GM12878 (cell line): Measurements from ENCODE around the gene OR6X1. TPM values are rescaled to one million over a fixed set of nuclear protein-coding genes. Genes with fewer than 3 reads are reported as not detected.

ENCODE experiments used
- ATF7 ChIP-seq: fragments of 450-650 bp; IDR thresholded peaks from 2 replicates; pipeline ENCODE4 v1.6.1; 2016; ENCODE audit warnings: low read depth, mild to moderate bottlenecking
- CHD2 ChIP-seq: IDR thresholded peaks from 2 replicates; pipeline ENCODE4 v1.6.1; 2011; ENCODE audit warnings: low read depth, low read length, improper control_type of control experiment, borderline replicate concordance
- CREB1 ChIP-seq: IDR thresholded peaks from 2 replicates; pipeline ENCODE4 v1.6.1; 2012; ENCODE audit warnings: low read depth, mild to moderate bottlenecking, inconsistent platforms
- EGR1 ChIP-seq, 2 experiments: IDR thresholded peaks; 1 replicate in 1 of 2; 2 replicates in 1 of 2; pipeline ENCODE4 v1.6.1; 2011 to 2012; ENCODE audit warnings: low read depth in 2 of 2, low read length in 2 of 2, borderline replicate concordance in 1 of 2, mild to moderate bottlenecking in 1 of 2, moderate library complexity in 1 of 2
- ELK1 ChIP-seq: IDR thresholded peaks from 2 replicates; pipeline ENCODE4 v1.6.1; 2012; ENCODE audit warnings: low read depth, low read length, improper control_type of control experiment
- EZH2 ChIP-seq: IDR thresholded peaks from 2 replicates; pipeline ENCODE4 v1.6.1; 2012; ENCODE audit warnings: low read depth, mild to moderate bottlenecking, control low read depth, inconsistent platforms, low read length, borderline replicate concordance; ENCODE audit not compliant: control insufficient read depth
- GABPA ChIP-seq: IDR thresholded peaks from 2 replicates; pipeline ENCODE4 v1.6.1; 2014; ENCODE audit warnings: antibody characterized with exemption, low read depth, mild to moderate bottlenecking, inconsistent platforms
- HDAC6 ChIP-seq: fragments of 200-600 bp; sonication (generic); IDR thresholded peaks from one replicate; pipeline ENCODE4 v1.8.0; 2017; ENCODE audit warnings: antibody characterized with exemption; ENCODE audit not compliant: unreplicated experiment
- JUNB ChIP-seq: IDR thresholded peaks from 2 replicates; pipeline ENCODE4 v1.6.1; 2016; ENCODE audit warnings: antibody characterized with exemption, mild to moderate bottlenecking
- MEF2A ChIP-seq: IDR thresholded peaks from 2 replicates; pipeline ENCODE4 v1.6.1; 2011; ENCODE audit warnings: low read depth, mild to moderate bottlenecking, low read length, moderate library complexity; ENCODE audit not compliant: insufficient read depth
- MXI1 ChIP-seq: fragments of 150-350 bp; IDR thresholded peaks from 2 replicates; pipeline ENCODE4 v1.6.1; 2011; ENCODE audit warnings: low read depth, mild to moderate bottlenecking, inconsistent platforms, low read length, improper control_type of control experiment
- MYC ChIP-seq: IDR thresholded peaks from 2 replicates; pipeline ENCODE4 v1.6.1; 2011; ENCODE audit warnings: mild to moderate bottlenecking, low read length, moderate library complexity, inconsistent platforms; ENCODE audit not compliant: insufficient read depth, insufficient replicate concordance, insufficient read length, severe bottlenecking
- POLR2AphosphoS5 ChIP-seq: IDR thresholded peaks from 2 replicates; pipeline ENCODE4 v1.6.1; 2011; ENCODE audit warnings: mild to moderate bottlenecking, low read length, inconsistent platforms
- POU2F2 ChIP-seq: IDR thresholded peaks from 3 replicates; pipeline ENCODE4 v1.6.1; 2011; ENCODE audit warnings: low read depth, mild to moderate bottlenecking, low read length, borderline replicate concordance
- RAD21 ChIP-seq: IDR thresholded peaks from 2 replicates; pipeline ENCODE4 v1.6.1; 2011; ENCODE audit warnings: mild to moderate bottlenecking, low read depth, low read length, moderate library complexity; ENCODE audit not compliant: insufficient read depth
- RELA ChIP-seq: fragments of 450-650 bp; IDR thresholded peaks from 2 replicates; pipeline ENCODE4 v1.8.0; 2014; ENCODE audit warnings: borderline replicate concordance; ENCODE audit not compliant: partially characterized antibody
- RELB ChIP-seq: fragments of 450-650 bp; IDR thresholded peaks from 2 replicates; pipeline ENCODE4 v1.6.1; 2017; ENCODE audit warnings: low read depth, mild to moderate bottlenecking, moderate library complexity
- RUNX3 ChIP-seq: IDR thresholded peaks from 2 replicates; pipeline ENCODE4 v1.6.1; 2012; ENCODE audit warnings: low read length, inconsistent platforms
- SMAD5 ChIP-seq: IDR thresholded peaks from 2 replicates; pipeline ENCODE4 v1.6.1; 2016; ENCODE audit warnings: antibody characterized with exemption, low read depth
- SRF ChIP-seq, 2 experiments: IDR thresholded peaks; 2 replicates each; pipeline ENCODE4 v1.6.1; 2011; ENCODE audit warnings: low read depth in 2 of 2, low read length in 2 of 2, mild to moderate bottlenecking in 1 of 2, moderate library complexity in 1 of 2
- TAF1 ChIP-seq: IDR thresholded peaks from 2 replicates; pipeline ENCODE4 v1.6.1; 2011; ENCODE audit warnings: mild to moderate bottlenecking, low read depth, low read length, borderline replicate concordance
- TCF3 ChIP-seq: IDR thresholded peaks from 2 replicates; pipeline ENCODE4 v1.6.1; 2012; ENCODE audit warnings: low read depth, mild to moderate bottlenecking, low read length, borderline replicate concordance; ENCODE audit not compliant: insufficient read depth
- polyA plus RNA-seq, 11 experiments: library from polyadenylated mRNA; depleted of rRNA in 4 of 11; unstranded in 6 of 11; stranded (reverse) in 5 of 11; fragments of >200 nt; fragmentation: Nextera tagmentation in 4 of 11; fragmentation: Illumina TruSeq in 1 of 11; extraction: Ambion mirVana in 4 of 11; extraction: Trizol in 1 of 11; gene quantifications; 1 replicate in 1 of 11; 2 replicates in 10 of 11; pipeline versions ENCODE4 v1.2.1 to v1.2.3, GENCODE V29; 2011 to 2016; ENCODE audit warnings: inconsistent platforms in 2 of 11, missing spikeins in 2 of 11, low read depth in 1 of 11
- total RNA-seq, 4 experiments: library from RNA; depleted of rRNA in 3 of 4; stranded (reverse); fragments of >200 nt in 3 of 4; fragmentation: Illumina TruSeq in 1 of 4; extraction: Trizol in 1 of 4; gene quantifications; 2 replicates each; pipeline versions ENCODE4 v1.2.1 to v1.2.3, GENCODE V29; 2013 to 2021
- TF ChIP-seq, protein P1 (sequence below): IDR thresholded peaks from 2 replicates; pipeline ENCODE4 v1.6.1; 2011; ENCODE audit warnings: borderline replicate concordance, low read depth, mild to moderate bottlenecking, moderate library complexity, mixed read lengths, low read length; ENCODE audit not compliant: insufficient read depth; ENCODE audit errors: extremely low read length
- TF ChIP-seq, protein P2 (sequence below): fragments of 450-650 bp; IDR thresholded peaks from 2 replicates; pipeline ENCODE4 v1.6.1; 2016; ENCODE audit warnings: mild to moderate bottlenecking

The OR6X1 gene
- total and polyA plus RNA-seq, 10 of the 15 experiments (the other 5 are each of a cell fraction or from before 2014, with no cell fraction given) = not detected

- TF ChIP-seq TCF3 = no peak
- TF ChIP-seq ELK1 = peak; percentile 87
- TF ChIP-seq, protein P1, sequence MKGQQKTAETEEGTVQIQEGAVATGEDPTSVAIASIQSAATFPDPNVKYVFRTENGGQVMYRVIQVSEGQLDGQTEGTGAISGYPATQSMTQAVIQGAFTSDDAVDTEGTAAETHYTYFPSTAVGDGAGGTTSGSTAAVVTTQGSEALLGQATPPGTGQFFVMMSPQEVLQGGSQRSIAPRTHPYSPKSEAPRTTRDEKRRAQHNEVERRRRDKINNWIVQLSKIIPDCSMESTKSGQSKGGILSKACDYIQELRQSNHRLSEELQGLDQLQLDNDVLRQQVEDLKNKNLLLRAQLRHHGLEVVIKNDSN = peak; percentile 89
- TF ChIP-seq HDAC6 = no peak
- no peak for TF ChIP-seq MEF2A
- TF ChIP-seq CREB1 = 0 out of 2 replicates have a peak, but pooled peaks have one; percentile 31
- TF ChIP-seq RUNX3 = peak; percentile 28; the same call in 1 of the 2 replicates
- 0 out of 2 replicates have a peak, but pooled peaks have one; percentile 40 for TF ChIP-seq SMAD5
- no peak for TF ChIP-seq EZH2
- 0 out of 3 replicates have a peak, but pooled peaks have one; percentile 11 for TF ChIP-seq POU2F2
- no peak for TF ChIP-seq JUNB
- no peak for TF ChIP-seq RAD21
- TF ChIP-seq, protein P2, sequence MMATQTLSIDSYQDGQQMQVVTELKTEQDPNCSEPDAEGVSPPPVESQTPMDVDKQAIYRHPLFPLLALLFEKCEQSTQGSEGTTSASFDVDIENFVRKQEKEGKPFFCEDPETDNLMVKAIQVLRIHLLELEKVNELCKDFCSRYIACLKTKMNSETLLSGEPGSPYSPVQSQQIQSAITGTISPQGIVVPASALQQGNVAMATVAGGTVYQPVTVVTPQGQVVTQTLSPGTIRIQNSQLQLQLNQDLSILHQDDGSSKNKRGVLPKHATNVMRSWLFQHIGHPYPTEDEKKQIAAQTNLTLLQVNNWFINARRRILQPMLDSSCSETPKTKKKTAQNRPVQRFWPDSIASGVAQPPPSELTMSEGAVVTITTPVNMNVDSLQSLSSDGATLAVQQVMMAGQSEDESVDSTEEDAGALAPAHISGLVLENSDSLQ = peak; percentile 32; the same call in 1 of the 2 replicates
- TF ChIP-seq ATF7 = peak; percentile 18; the same call in 1 of the 2 replicates
- peak; percentile 75; the same call in 1 of the 2 replicates for TF ChIP-seq TAF1
- peak; percentile 93 for TF ChIP-seq GABPA
- TF ChIP-seq RELA = no peak
- peak; percentile 96 for TF ChIP-seq MXI1
- TF ChIP-seq EGR1 (IDR thresholded peaks at IDR 0.05; ENCODE audit: borderline replicate concordance in 1 of 2, low read depth in 2 of 2, low read length in 2 of 2) = no peak; a peak in 1 of 3 replicates
- TF ChIP-seq POLR2AphosphoS5 = peak; percentile 74
- TF ChIP-seq MYC = peak; percentile 89
- 0 out of 2 replicates have a peak, but pooled peaks have one; percentile 17 for TF ChIP-seq RELB
- TF ChIP-seq SRF (IDR thresholded peaks at IDR 0.05; ENCODE audit: low read depth in 2 of 2, low read length in 2 of 2) = 0 out of 4 replicates have a peak, but pooled peaks of 1 of the 2 experiments have one; percentile 13
- peak; percentile 63 for TF ChIP-seq CHD2
Observed at GRCh38 chr11:123741159-123742030, 12.9 kb downstream of the OR6X1 start, which contains the start of gene ZNF202 (continued).
